GM23338 (cell line): ENCODE data around the gene SLC7A14. TPM values are rescaled to one million over a fixed set of nuclear protein-coding genes. Genes with fewer than 3 reads are reported as not detected.

Experiments
- ATAC-seq: fragments of 200-7000 bp; cut with Tn5 transposase; 3 replicates; pipeline ENCODE4 v1.9.1; 2020
- DNase-seq: peaks from one replicate; pipeline ENCODE4 v3.0.0-alpha.2; 2015; ENCODE audit warnings: low spot score
- H2AFZ ChIP-seq: fragments of 200-600 bp; sonication (generic); 2 replicates; pipeline ENCODE4 v1.8.0; 2016; ENCODE audit warnings: antibody characterized with exemption, mild to moderate bottlenecking, moderate library complexity
- H3F3A ChIP-seq: fragments of 200-600 bp; sonication (generic); replicated peaks from 2 replicates; pipeline ENCODE4 v1.8.0; 2017; ENCODE audit warnings: antibody characterized with exemption, mixed run types, low read depth
- H3K27ac ChIP-seq: fragments of 200-600 bp; sonication (generic); 2 replicates; pipeline ENCODE4 v1.6.1; 2016; ENCODE audit warnings: low read depth
- H3K27me3 ChIP-seq: fragments of 200-600 bp; sonication (generic); 2 replicates; pipeline ENCODE4 v1.8.0; 2016; ENCODE audit warnings: mild to moderate bottlenecking, mixed run types, moderate library complexity; ENCODE audit not compliant: insufficient read depth
- H3K36me3 ChIP-seq: fragments of 200-600 bp; sonication (generic); 2 replicates; pipeline ENCODE4 v1.8.0; 2016; ENCODE audit warnings: mild to moderate bottlenecking; ENCODE audit not compliant: insufficient read depth
- H3K4me1 ChIP-seq: fragments of 200-600 bp; sonication (generic); 2 replicates; pipeline ENCODE4 v1.8.0; 2016; ENCODE audit warnings: mild to moderate bottlenecking, moderate library complexity; ENCODE audit not compliant: insufficient read depth
- H3K4me2 ChIP-seq: fragments of 200-600 bp; sonication (generic); 2 replicates; pipeline ENCODE4 v1.7.1; 2017; ENCODE audit warnings: mixed run types
- H3K4me3 ChIP-seq: fragments of 200-600 bp; sonication (generic); 2 replicates; pipeline ENCODE4 v1.6.1; 2016; ENCODE audit warnings: mixed run types
- H3K79me2 ChIP-seq: fragments of 200-600 bp; sonication (generic); replicated peaks from 2 replicates; pipeline ENCODE4 v1.8.0; 2017; ENCODE audit warnings: mild to moderate bottlenecking; ENCODE audit not compliant: insufficient read depth
- H3K9me2 ChIP-seq: fragments of 200-600 bp; sonication (generic); 2 replicates; pipeline ENCODE4 v1.8.0; 2017; ENCODE audit not compliant: insufficient read depth
- H4K20me1 ChIP-seq: fragments of 200-600 bp; sonication (generic); replicated peaks from 2 replicates; pipeline ENCODE4 v1.8.0; 2017; ENCODE audit warnings: mild to moderate bottlenecking; ENCODE audit not compliant: insufficient read depth
- H3K27ac Mint-ChIP-seq: 2 replicates; pipeline ENCODE4 v1.8.0; 2020; ENCODE audit warnings: inconsistent platforms, mild to moderate bottlenecking, moderate library complexity, mixed read lengths
- H3K27me3 Mint-ChIP-seq: 3 replicates; pipeline ENCODE4 v1.8.0; 2022; ENCODE audit warnings: low read depth, mild to moderate bottlenecking, moderate library complexity, mixed read lengths, inconsistent platforms; ENCODE audit not compliant: insufficient read depth, poor library complexity
- H3K36me3 Mint-ChIP-seq: 3 replicates; pipeline ENCODE4 v1.8.0; 2021; ENCODE audit warnings: low read depth, mild to moderate bottlenecking, inconsistent platforms, moderate library complexity, mixed read lengths
- H3K4me1 Mint-ChIP-seq: 3 replicates; pipeline ENCODE4 v1.8.0; 2020; ENCODE audit warnings: mild to moderate bottlenecking, inconsistent platforms, mixed read lengths
- H3K4me3 Mint-ChIP-seq: 3 replicates; pipeline ENCODE4 v1.8.0; 2021; ENCODE audit warnings: moderate library complexity, mild to moderate bottlenecking, inconsistent platforms, mixed read lengths
- H3K9me3 Mint-ChIP-seq: 3 replicates; pipeline ENCODE4 v1.8.0; 2020; ENCODE audit warnings: moderate library complexity, mild to moderate bottlenecking, inconsistent platforms, mixed read lengths
- CREB1 ChIP-seq: fragments of 250-450 bp; sonication (Bioruptor Pico); IDR thresholded peaks from 2 replicates; pipeline ENCODE4 v1.5.0; 2020; ENCODE audit warnings: low read depth, mild to moderate bottlenecking, moderate library complexity
- CTCF ChIP-seq, 2 experiments: fragments of 200-600 bp in 1 of 2; sonication (generic) in 1 of 2; conservative IDR thresholded peaks; 2 replicates each; pipeline versions ENCODE4 v1.5.1 to v1.6.1; 2016 to 2017; ENCODE audit warnings: antibody characterized with exemption in 2 of 2, low read depth in 2 of 2, mild to moderate bottlenecking in 2 of 2, moderate library complexity in 1 of 2
- ETS1 ChIP-seq: IDR thresholded peaks from 2 replicates; pipeline ENCODE4 v1.6.1; 2016; ENCODE audit warnings: antibody characterized with exemption
- EZH2 ChIP-seq: fragments of 200-600 bp; sonication (generic); IDR thresholded peaks from one replicate; pipeline ENCODE4 v1.8.0; 2017; ENCODE audit warnings: antibody characterized with exemption, mild to moderate bottlenecking, low read depth; ENCODE audit not compliant: unreplicated experiment
- EZH2phosphoT487 ChIP-seq: fragments of 200-600 bp; sonication (generic); IDR thresholded peaks from one replicate; pipeline ENCODE4 v1.8.1; 2018; ENCODE audit warnings: antibody characterized with exemption; ENCODE audit not compliant: unreplicated experiment
- JUNB ChIP-seq: IDR thresholded peaks from one replicate; pipeline ENCODE4 v1.6.1; 2016; ENCODE audit warnings: antibody characterized with exemption; ENCODE audit not compliant: unreplicated experiment
- NANOG ChIP-seq: IDR thresholded peaks from 2 replicates; pipeline ENCODE4 v1.6.1; 2016; ENCODE audit warnings: antibody characterized with exemption, borderline replicate concordance
- POLR2AphosphoS5 ChIP-seq: IDR thresholded peaks from 2 replicates; pipeline ENCODE4 v1.6.1; 2016; ENCODE audit warnings: antibody characterized with exemption, low read depth
- REST ChIP-seq: IDR thresholded peaks from one replicate; pipeline ENCODE4 v1.6.1; 2018; ENCODE audit warnings: antibody characterized with exemption; ENCODE audit not compliant: unreplicated experiment
- STAT1 ChIP-seq: IDR thresholded peaks from one replicate; pipeline ENCODE4 v1.6.1; 2016; ENCODE audit warnings: antibody characterized with exemption; ENCODE audit not compliant: unreplicated experiment
- ZNF114 ChIP-seq: fragments of 250-450 bp; sonication (Bioruptor Pico); IDR thresholded peaks from 2 replicates; pipeline ENCODE4 v1.5.0; 2020; ENCODE audit warnings: mild to moderate bottlenecking, moderate library complexity
- ZNF331 ChIP-seq: fragments of 250-450 bp; sonication (Bioruptor Pico); IDR thresholded peaks from 2 replicates; pipeline ENCODE4 v1.5.0; 2020; ENCODE audit warnings: low read depth, mild to moderate bottlenecking, moderate library complexity
- ZNF462 ChIP-seq: fragments of 250-450 bp; sonication (Bioruptor Pico); IDR thresholded peaks from 2 replicates; pipeline ENCODE4 v1.5.0; 2020; ENCODE audit warnings: mild to moderate bottlenecking, moderate library complexity
- polyA plus RNA-seq: library from polyadenylated mRNA; unstranded; fragments of >200 nt; fragmentation: Nextera tagmentation; extraction: Ambion mirVana; gene quantifications from 2 replicates; pipeline ENCODE4 v1.2.1, GENCODE V29; 2016
- total RNA-seq: library from RNA; depleted of rRNA; stranded (reverse); fragments of >200 nt; shearing (Covaris generic); gene quantifications from 2 replicates; pipeline ENCODE4 v1.2.3, GENCODE V29; 2014

The SLC7A14 gene
- total and polyA plus RNA-seq, 2 experiments from 2014 or later, result 0.49 to 0.82 TPM

- H3K4me1 ChIP-seq, result peaks cover 36% of the 10 kb centered on the region
- no peak overlapping the region for H3K4me3 ChIP-seq
- ATAC-seq (no peak), DNase-seq (no peak)
- TF ChIP-seq ZNF331 (no peak), ETS1 (no peak), REST (no peak), EZH2phosphoT487 (no peak), NANOG (no peak), CREB1 (no peak), JUNB (no peak), CTCF (conservative IDR thresholded peaks at IDR 0.05; ENCODE audit: low read depth in 2 of 2) (no peak), ZNF462 (no peak), POLR2AphosphoS5 (no peak), ZNF114 (no peak), EZH2 (no peak), STAT1 (no peak)
- H3K27ac ChIP-seq, result no peak overlapping the region
- no peaks in the 10 kb centered on the region for H3K79me2 ChIP-seq
- Mint-ChIP-seq H3K4me3 (no peak overlapping the region), H3K36me3 (no peaks in the 10 kb centered on the region), H3K4me1 (peaks cover 44% of the 10 kb centered on the region), H3K27me3 (no peaks in the 10 kb centered on the region), H3K9me3 (no peaks in the 10 kb centered on the region), H3K27ac (no peak overlapping the region)
- H3F3A ChIP-seq, result no peaks in the 10 kb centered on the region
- no peaks in the 10 kb centered on the region for H3K9me2 ChIP-seq
- no peaks in the 10 kb centered on the region for H3K27me3 ChIP-seq
- H4K20me1 ChIP-seq, result no peaks in the 10 kb centered on the region
- H3K36me3 ChIP-seq, result no peaks in the 10 kb centered on the region
- no peak overlapping the region for H3K4me2 ChIP-seq
- H2AFZ ChIP-seq, result no peak overlapping the region
Observed at GRCh38 chr3:170469151-170470062, 116.5 kb downstream of the SLC7A14 start.
